Measurements from ENCODE around the gene NMT1. TPM values are rescaled to one million over a fixed set of nuclear protein-coding genes. Genes with fewer than 3 reads are reported as not detected.
A peak's percentile ranks its signal among the peaks of the same experiment; 100 is the strongest.

The NMT1 gene
- total and polyA plus RNA-seq, 2 of the 13 experiments (the other 11 are each of a cell fraction or from before 2014, with no cell fraction given): 75.7 to 142 TPM

DNA sequence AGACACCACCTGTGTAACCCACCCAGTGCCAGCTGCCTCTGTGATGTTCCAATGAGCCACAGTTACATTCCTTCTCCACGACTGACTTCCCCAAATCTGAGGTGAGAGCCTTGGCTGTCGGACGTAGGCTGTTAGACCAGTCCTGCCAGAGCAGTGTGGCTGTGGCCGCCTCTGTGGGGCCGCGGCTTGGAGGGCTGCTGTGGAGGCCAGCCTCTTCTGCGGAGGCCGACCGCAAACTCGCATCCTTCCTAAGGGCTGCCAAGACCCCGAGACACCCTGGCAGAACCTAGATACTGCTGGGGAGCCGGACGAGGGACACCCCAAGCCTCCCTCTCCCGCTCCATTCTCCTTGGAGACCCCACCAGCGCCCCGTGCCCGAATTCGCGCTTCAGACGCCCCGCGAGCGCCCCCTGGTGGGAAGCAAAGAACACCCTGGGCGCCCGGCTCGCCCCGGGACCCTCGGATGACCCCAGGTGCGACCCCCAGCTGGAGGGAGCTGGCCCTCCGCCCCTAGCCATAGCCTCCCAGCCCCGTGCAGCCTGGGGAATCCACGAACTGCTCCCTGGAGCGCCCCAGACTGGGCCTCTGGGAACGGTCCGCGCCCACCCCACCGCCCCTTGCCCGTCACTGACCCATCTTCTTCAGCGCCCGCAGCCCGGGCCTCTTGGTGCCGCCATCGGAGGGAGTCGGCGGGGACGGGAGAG lies 70.7 kb downstream of the NMT1 start (continued):
- TF ChIP-seq SPEN (CRISPR knock-in tag; IDR thresholded peaks at IDR 0.05; ENCODE audit: low read depth) (0 out of 2 replicates have a peak, but pooled peaks have one; percentile 14), ZIK1 (CRISPR knock-in tag; IDR thresholded peaks at IDR 0.05; ENCODE audit: borderline replicate concordance, low read depth) (no peak), ZKSCAN8 (CRISPR knock-in tag; IDR thresholded peaks at IDR 0.05; ENCODE audit: borderline replicate concordance) (0 out of 2 replicates have a peak, but pooled peaks have one; percentile 16), CHD4 (IDR thresholded peaks at IDR 0.05; ENCODE audit: borderline replicate concordance, low read length) (peak; percentile 68; the same call in 1 of the 2 replicates), SRSF1 (optimal IDR thresholded peaks at IDR 0.05; ENCODE audit: low read depth, low read length) (peak; percentile 89), NPAS2 (CRISPR knock-in tag; IDR thresholded peaks at IDR 0.05; ENCODE audit: borderline replicate concordance) (no peak), TCF12 (IDR thresholded peaks at IDR 0.05) (no peak), TCF12 (CRISPR knock-in tag; IDR thresholded peaks at IDR 0.05) (0 out of 2 replicates have a peak, but pooled peaks have one; percentile 63), ZNF547 (CRISPR knock-in tag; IDR thresholded peaks at IDR 0.05) (peak; percentile 51)
- TF ChIP-seq, protein P1, sequence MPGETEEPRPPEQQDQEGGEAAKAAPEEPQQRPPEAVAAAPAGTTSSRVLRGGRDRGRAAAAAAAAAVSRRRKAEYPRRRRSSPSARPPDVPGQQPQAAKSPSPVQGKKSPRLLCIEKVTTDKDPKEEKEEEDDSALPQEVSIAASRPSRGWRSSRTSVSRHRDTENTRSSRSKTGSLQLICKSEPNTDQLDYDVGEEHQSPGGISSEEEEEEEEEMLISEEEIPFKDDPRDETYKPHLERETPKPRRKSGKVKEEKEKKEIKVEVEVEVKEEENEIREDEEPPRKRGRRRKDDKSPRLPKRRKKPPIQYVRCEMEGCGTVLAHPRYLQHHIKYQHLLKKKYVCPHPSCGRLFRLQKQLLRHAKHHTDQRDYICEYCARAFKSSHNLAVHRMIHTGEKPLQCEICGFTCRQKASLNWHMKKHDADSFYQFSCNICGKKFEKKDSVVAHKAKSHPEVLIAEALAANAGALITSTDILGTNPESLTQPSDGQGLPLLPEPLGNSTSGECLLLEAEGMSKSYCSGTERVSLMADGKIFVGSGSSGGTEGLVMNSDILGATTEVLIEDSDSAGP (CRISPR knock-in tag; IDR thresholded peaks at IDR 0.05; ENCODE audit: borderline replicate concordance): peak; percentile 67; the same call in 1 of the 2 replicates
- TF ChIP-seq, protein P2, sequence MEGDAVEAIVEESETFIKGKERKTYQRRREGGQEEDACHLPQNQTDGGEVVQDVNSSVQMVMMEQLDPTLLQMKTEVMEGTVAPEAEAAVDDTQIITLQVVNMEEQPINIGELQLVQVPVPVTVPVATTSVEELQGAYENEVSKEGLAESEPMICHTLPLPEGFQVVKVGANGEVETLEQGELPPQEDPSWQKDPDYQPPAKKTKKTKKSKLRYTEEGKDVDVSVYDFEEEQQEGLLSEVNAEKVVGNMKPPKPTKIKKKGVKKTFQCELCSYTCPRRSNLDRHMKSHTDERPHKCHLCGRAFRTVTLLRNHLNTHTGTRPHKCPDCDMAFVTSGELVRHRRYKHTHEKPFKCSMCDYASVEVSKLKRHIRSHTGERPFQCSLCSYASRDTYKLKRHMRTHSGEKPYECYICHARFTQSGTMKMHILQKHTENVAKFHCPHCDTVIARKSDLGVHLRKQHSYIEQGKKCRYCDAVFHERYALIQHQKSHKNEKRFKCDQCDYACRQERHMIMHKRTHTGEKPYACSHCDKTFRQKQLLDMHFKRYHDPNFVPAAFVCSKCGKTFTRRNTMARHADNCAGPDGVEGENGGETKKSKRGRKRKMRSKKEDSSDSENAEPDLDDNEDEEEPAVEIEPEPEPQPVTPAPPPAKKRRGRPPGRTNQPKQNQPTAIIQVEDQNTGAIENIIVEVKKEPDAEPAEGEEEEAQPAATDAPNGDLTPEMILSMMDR (CRISPR knock-in tag; IDR thresholded peaks at IDR 0.05): peak; percentile 91
- TF ChIP-seq, protein P3, sequence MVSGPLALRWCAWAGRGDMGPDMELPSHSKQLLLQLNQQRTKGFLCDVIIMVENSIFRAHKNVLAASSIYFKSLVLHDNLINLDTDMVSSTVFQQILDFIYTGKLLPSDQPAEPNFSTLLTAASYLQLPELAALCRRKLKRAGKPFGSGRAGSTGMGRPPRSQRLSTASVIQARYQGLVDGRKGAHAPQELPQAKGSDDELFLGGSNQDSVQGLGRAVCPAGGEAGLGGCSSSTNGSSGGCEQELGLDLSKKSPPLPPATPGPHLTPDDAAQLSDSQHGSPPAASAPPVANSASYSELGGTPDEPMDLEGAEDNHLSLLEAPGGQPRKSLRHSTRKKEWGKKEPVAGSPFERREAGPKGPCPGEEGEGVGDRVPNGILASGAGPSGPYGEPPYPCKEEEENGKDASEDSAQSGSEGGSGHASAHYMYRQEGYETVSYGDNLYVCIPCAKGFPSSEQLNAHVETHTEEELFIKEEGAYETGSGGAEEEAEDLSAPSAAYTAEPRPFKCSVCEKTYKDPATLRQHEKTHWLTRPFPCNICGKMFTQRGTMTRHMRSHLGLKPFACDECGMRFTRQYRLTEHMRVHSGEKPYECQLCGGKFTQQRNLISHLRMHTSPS (CRISPR knock-in tag; IDR thresholded peaks at IDR 0.05; ENCODE audit: low read depth): peak; percentile 29; the same call in 1 of the 2 replicates
- TF ChIP-seq, protein P4, sequence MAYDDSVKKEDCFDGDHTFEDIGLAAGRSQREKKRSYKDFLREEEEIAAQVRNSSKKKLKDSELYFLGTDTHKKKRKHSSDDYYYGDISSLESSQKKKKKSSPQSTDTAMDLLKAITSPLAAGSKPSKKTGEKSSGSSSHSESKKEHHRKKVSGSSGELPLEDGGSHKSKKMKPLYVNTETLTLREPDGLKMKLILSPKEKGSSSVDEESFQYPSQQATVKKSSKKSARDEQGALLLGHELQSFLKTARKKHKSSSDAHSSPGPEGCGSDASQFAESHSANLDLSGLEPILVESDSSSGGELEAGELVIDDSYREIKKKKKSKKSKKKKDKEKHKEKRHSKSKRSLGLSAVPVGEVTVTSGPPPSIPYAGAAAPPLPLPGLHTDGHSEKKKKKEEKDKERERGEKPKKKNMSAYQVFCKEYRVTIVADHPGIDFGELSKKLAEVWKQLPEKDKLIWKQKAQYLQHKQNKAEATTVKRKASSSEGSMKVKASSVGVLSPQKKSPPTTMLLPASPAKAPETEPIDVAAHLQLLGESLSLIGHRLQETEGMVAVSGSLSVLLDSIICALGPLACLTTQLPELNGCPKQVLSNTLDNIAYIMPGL (CRISPR knock-in tag; IDR thresholded peaks at IDR 0.05; ENCODE audit: borderline replicate concordance in 1 of 2, low read depth in 1 of 2): peak; percentile 58 to 83
- TF ChIP-seq, protein P5, sequence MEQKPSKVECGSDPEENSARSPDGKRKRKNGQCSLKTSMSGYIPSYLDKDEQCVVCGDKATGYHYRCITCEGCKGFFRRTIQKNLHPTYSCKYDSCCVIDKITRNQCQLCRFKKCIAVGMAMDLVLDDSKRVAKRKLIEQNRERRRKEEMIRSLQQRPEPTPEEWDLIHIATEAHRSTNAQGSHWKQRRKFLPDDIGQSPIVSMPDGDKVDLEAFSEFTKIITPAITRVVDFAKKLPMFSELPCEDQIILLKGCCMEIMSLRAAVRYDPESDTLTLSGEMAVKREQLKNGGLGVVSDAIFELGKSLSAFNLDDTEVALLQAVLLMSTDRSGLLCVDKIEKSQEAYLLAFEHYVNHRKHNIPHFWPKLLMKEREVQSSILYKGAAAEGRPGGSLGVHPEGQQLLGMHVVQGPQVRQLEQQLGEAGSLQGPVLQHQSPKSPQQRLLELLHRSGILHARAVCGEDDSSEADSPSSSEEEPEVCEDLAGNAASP (CRISPR knock-in tag; IDR thresholded peaks at IDR 0.05; ENCODE audit: borderline replicate concordance): peak; percentile 51; the same call in 1 of the 2 replicates
- TF ChIP-seq, protein P6, sequence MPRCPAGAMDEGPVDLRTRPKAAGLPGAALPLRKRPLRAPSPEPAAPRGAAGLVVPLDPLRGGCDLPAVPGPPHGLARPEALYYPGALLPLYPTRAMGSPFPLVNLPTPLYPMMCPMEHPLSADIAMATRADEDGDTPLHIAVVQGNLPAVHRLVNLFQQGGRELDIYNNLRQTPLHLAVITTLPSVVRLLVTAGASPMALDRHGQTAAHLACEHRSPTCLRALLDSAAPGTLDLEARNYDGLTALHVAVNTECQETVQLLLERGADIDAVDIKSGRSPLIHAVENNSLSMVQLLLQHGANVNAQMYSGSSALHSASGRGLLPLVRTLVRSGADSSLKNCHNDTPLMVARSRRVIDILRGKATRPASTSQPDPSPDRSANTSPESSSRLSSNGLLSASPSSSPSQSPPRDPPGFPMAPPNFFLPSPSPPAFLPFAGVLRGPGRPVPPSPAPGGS (CRISPR knock-in tag; IDR thresholded peaks at IDR 0.05): peak; percentile 32; the same call in 1 of the 2 replicates

All from HepG2 (cell line).